NCI-H2196 treated with DMSO at 0.1 percent for 48 hours (cell line): ENCODE results near the gene ATP9B.
"Not testable (repeated sequence)": the region's sequence is repeated elsewhere in the genome, so short reads cannot be mapped to it uniquely, and the experiment has no call there.

ENCODE experiments used
- DNase-seq: peaks from one replicate; lab custom pipeline; 2025; ENCODE audit not compliant: unreplicated experiment; lab: John Stamatoyannopoulos, UW

Gene ATP9B

DNA sequence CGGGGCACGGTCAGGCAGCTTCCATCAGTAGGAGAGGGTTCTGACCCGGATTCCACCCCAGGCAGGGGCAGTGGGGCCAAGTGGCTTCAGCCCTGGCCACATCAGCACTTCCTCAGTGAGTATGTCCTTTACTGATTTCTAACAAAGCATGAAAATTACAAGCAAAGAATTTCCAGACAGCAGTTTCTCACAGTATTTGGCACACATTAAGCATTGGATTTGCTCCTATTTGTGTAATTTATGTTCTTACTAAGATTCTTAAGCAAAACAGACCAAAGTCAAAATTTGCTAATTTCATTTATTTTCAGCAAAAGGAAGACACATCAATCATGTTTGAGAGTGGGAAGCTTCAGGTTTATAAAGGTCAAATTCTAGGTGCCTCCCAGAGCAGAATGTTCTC lies 253.2 kb downstream of the ATP9B start:
- DNase-seq, result no peak

- DNase-seq, result no peak
These were observed 254.3 kb downstream of the ATP9B start for GRCh38 chr18:79323471-79323870.

DNA sequence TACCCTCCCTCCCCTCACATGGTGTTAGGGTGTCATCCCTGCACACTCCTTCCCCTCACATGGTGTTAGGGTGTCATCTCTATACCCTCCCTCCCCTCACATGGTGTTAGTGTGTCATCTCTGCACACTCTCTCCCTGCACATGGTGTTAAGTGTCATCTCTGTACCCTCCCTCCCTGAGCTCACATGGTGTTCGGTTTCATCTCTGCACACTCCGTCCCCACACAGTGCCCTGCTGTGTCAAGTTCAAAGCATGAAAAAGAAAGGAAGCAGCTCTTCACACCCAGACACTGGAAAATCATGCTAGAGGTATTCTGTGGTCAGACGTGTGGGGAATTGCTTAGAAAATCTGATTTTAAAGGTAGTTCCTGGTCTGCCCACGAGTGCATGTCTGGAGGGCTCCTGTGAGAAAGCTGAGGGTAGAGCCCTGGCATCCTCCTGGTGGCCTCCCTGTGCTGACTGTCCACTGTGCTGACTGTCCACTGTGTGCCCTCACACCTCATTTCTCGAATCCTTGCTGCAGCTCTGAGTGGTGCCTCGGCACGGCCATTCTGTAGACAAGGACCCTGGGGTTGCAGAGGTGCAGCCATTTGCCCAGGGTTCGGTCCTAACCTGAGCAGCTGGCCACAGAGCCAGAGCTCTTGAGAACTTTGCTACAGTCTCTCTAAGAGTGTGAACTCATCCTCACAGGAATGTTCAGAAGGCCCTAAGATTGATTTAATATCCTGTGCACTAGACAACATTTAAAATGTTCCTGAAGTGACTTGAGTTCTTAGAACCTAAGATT lies 257.4 kb downstream of the ATP9B start:
- no peak for DNase-seq

GRCh38 chr18:79327199-79327721 lies 258.1 kb downstream of the ATP9B start:
- no peak for DNase-seq

DNA sequence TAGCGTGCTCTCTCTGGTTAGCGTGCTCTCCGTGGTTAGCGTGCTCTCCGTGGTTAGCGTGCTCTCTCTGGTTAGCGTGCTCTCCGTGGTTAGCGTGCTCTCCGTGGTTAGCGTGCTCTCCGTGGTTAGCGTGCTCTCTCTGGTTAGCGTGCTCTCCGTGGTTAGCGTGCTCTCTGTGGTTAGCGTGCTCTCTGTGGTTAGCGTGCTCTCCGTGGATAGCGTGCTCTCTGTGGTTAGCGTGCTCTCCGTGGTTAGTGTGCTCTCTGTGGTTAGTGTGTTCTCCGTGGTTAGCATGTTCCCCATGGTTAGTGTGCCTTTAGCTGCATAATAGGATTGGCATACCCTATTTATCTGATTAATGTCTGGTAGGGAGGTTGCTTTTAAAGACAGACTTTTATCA lies 258.7 kb downstream of the ATP9B start:
- not testable (repeated sequence) for DNase-seq

- DNase-seq, result no peak
These were observed 259.7 kb downstream of the ATP9B start for GRCh38 chr18:79328887-79329286.

- DNase-seq, result no peak
These were observed 260.6 kb downstream of the ATP9B start for GRCh38 chr18:79329786-79330185.

DNA sequence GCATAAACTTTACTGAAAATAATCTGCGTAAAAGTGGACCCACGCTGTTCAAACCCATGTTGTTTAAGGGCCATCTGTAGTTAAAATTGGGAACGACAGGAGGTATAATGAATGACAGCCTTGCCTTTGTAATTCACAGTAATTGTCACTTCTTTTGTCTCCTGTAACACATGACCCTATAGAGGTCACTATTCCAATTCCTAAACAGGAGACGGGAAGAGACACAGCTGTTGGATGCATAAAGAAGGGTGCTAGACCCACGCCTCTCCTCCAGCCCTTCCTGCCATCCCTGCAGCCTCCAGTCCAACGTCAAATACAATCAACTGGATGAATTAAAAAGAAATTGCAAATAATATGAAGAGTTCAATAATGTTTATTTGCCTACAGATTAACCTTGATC lies 263.5 kb downstream of the ATP9B start:
- no peak for DNase-seq

- no peak for DNase-seq
These were observed 263.9 kb downstream of the ATP9B start for GRCh38 chr18:79333046-79333445.

DNA sequence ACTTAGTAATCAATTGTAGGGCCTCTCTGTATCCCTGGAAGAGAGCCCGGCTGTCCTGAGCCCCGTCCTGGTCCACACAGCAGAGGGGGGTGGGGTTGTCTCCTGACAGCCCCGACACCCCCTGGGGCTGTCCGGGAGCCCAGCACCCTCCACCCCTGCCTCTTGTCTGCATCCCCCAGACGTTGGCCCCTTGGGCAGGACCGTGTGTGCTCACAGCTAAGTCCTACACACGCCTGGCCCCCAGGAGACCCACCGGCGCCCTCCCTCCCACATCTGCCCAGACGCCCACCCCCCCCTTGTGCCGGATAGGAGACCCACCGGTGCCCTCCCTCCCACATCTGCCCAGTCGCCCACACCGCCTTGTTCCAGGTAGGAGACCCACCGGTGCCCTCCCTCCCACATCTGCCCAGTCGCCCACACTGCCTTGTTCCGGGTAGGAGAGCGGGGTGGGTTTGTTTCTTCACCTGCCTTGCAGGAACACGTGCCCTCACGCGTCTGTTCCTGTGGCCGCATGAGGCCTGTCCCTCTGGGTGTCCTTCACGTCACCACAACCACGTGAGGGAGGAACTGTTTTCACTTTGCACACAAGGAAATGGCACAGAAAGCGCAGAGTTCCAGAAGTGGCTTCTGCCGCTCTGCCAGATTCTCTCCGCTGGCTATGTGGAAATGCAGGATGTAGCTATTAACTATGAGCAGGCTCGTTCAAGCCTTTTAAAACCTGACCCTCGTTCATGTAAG lies 265.5 kb downstream of the ATP9B start:
- no peak for DNase-seq

- no peak for DNase-seq
These were observed 266.7 kb downstream of the ATP9B start for GRCh38 chr18:79335833-79336360.

GRCh38 chr18:79336556-79337142 lies 267.5 kb downstream of the ATP9B start:
- DNase-seq, result no peak

DNA sequence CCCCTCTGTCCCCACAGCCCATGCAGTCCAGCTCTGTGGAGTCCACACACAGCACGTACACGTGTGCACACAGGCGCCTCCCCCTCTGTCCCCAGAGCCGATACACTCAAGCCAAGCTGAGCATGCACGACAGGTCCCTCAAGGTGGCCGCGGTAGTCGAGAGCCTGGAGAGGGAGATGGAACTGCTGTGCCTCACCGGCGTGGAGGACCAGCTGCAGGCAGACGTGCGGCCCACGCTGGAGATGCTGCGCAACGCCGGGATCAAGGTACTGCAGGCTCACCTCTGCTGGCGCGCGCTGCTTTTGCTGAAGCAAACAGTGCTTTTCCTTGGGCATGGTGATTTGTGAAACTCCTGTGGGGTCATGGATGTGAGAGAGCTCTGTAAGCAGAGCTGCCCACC lies 268.0 kb downstream of the ATP9B start:
- no peak for DNase-seq

DNA sequence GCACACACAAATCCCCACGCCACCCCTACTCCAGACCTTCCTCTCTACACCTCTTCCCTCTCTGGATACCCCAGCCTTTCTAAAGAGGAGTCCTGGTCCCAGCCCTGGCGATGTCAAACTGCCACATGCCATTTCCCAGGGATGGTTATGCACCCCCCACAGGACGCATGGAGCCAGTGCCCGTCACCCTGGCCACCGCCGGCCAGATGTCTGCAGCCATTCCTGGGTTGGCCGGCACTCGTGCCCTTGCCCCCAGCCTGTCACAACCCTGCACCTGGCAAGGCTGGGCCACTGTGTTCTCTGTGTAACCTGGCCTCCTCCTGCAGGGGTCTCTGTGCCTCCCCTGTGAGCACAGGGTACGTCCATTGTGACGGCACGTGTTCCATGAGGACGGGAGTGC lies 268.4 kb downstream of the ATP9B start:
- DNase-seq, result no peak

GRCh38 chr18:79339094-79339908 lies 270.1 kb downstream of the ATP9B start:
- DNase-seq, result no peak

DNA sequence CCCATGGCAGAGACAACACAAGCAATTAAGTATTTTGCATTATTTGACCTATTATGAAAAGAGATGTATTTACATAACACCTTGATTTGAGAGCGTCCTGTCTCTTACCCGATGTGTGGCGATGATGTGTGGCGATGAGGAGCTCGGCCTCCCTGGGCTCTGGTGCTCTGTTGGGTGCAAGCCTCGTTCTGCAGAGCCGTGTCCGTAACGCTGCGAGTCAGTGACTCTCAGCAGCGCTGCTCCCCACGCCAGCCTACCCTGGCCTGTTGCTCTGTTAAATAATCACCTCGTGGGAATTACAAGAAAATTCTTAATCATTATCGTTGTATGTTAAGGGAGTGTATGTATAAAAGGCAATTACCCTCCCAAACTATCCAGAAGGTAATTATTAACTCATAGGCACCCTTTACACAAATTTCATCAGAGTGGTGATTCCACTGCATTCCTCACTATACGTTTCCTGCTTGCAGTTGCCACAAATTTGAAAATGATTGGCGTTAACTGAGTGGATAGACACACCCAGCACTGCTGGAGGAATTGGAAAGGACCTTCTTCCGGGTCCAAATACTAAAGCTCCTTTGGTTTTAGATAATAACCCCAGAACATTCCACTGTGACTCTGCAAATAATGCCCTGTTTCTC lies 274.5 kb downstream of the ATP9B start:
- no peak for DNase-seq

- DNase-seq, result no peak
These were observed 275.0 kb downstream of the ATP9B start for GRCh38 chr18:79344208-79344581.

- DNase-seq, result no peak
These were observed 276.2 kb downstream of the ATP9B start for GRCh38 chr18:79345366-79345765.

DNA sequence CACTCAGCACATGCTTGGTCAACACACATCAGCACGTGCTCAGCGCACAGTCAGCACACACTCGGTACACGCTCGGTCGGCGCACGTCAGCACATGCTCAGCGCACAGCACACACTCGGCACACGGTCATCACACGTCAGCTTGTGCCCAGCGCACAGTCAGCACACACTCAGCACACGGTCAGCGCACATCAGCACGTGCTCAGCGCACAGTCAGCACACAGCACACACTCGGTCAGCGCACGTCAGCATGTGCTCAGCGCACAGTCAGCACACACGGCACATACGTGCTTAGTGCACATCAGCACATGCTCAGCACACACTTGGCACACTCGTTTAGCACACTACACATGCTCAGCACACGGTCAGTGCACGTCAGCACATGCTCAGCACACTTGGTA lies 276.8 kb downstream of the ATP9B start:
- no peak for DNase-seq

DNA sequence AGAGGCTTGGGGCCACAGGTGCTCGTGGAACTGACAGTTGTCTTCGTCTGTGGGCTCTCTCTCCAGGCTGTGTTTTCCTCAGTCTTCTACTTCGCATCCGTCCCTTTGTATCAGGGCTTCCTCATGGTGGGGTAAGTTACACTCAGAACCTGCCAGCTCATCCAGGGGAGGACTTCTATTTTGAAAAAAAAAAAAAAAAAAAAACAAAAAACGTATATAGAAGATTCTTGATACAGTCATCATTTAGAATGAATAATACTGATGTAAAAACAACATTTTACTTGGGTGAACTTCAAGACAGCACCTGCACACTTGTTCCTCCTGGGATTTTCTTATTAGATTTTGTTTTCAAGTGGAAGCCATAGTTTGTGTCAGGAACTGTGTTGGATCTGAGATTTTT lies 278.9 kb downstream of the ATP9B start:
- DNase-seq, result no peak
